MM.1S (cell line): ENCODE data around the gene TADA2B.

Experiments
- CTCF ChIP-seq: fragments of 300-600 bp; sonication (generic); IDR thresholded peaks from 2 replicates; pipeline ENCODE4 v1.5.1; 2016; ENCODE audit warnings: antibody characterized with exemption, low read length, mixed read lengths
- EZH2 ChIP-seq: fragments of 300-600 bp; sonication (generic); optimal IDR thresholded peaks from 2 replicates; pipeline ENCODE3; 2017; ENCODE audit warnings: low read depth, mild to moderate bottlenecking, antibody characterized with exemption, low read length, mixed read lengths
- EZH2phosphoT487 ChIP-seq: fragments of 300-600 bp; sonication (generic); IDR thresholded peaks from 2 replicates; pipeline ENCODE4 v1.6.1; 2018; ENCODE audit warnings: antibody characterized with exemption, low read length

- TF ChIP-seq EZH2 (no peak), CTCF (no peak), EZH2phosphoT487 (no peak)
Measured at GRCh38 chr4:7052313-7052712, 9.1 kb downstream of the TADA2B start.
